Putamen (tissue), 1 donor: ENCODE data around the gene LRRC71.

Experiments used
- DNase-seq: peaks from one replicate; pipeline ENCODE4 v3.0.0-alpha.2; 2016; ENCODE audit warnings: low spot score

The LRRC71 gene

DNA sequence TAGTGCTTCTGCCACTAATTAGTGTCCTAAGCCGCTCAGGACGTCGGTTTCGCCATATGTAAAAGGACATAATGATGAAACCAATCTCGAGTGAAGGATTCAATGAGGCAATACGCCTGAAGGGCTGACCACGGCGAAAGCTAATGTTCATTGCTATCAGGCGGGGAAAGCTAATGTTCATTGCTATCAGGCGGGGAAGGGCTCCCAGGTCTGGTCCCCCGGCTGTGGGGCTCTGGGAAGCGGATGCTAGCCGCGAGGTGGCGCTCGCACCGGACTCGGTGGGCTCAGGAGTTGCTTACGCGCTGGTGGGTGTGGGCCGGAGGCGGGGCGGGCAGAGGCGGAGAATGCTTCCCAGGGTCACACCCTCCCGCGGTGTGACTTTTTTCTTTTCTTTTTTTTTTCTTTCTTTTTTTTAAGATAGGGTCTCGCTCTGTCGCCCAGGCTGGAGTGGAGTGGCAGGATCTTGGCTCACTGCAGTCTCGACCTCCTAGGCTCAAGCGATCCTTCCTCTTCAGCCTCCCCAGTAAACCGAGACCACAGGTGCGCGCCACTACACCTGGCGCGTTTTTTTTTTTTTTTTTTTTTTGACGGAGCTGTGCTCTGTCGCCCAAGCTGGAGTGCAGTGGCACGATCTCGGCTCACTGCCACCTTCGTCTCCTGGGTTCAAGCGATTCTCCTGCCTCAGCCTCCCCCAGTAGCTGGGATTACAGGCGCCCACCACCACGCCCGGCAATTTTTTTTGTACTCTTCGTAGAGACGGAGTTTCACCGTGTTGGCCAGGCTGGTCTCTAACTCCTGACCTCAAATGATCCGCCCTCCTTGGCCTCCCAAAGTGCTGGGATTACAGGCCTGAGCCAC, 28.0 kb upstream of the LRRC71 start:
- DNase-seq: peak; percentile 50

GRCh38 chr1:156893048-156893953, 27.1 kb upstream of the LRRC71 start, which contains the start of gene PEAR1:
Gene PEAR1 (plus strand): TSS chr1:156893718. CDS start chr1:156903927, 10,209 bp downstream.
- DNase-seq: no peak

DNA sequence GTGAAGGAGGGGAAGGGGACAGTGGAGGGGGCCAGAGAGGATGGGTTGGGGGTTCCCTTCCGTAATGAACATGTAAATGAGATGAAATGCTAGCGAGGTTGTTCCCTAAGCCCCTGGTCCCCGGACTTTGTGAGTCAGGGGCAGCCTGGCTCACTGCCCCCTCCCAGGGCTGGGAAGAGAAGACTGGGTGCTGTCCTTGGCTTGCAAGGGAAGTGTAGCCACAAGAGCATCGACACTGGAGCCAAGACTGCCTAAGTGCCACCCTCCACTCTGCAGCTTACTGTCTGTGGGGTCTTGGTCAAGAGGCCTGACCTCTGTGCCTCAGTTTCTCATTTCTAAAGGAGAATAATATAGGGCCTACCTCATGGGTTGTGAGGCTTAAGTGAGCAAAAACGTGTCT, 26.4 kb upstream of the LRRC71 start:
- no peak for DNase-seq

GRCh38 chr1:156894711-156895454, 25.5 kb upstream of the LRRC71 start:
- peak; percentile 5 for DNase-seq

GRCh38 chr1:156895455-156895812, 25.0 kb upstream of the LRRC71 start:
- DNase-seq: no peak

DNA sequence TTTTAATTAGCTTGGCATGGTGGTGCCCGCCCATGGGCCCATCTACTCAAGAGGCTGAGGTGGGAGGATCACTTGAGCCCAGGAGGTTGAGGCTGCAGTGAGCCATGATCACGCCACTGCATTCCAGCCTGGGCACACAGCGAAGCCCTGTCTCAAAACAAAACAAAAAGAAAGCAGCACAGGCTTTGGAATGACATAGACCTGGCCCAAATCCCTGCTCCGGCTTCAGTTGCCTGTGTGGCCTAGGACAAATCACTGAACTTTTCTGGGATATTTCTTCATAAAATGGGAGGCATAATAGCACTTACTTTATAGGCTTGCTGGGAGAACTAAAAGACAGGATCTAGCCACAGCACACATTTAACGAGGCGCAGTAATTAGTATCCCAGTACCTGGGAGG, 24.5 kb upstream of the LRRC71 start:
- DNase-seq: no peak

DNA sequence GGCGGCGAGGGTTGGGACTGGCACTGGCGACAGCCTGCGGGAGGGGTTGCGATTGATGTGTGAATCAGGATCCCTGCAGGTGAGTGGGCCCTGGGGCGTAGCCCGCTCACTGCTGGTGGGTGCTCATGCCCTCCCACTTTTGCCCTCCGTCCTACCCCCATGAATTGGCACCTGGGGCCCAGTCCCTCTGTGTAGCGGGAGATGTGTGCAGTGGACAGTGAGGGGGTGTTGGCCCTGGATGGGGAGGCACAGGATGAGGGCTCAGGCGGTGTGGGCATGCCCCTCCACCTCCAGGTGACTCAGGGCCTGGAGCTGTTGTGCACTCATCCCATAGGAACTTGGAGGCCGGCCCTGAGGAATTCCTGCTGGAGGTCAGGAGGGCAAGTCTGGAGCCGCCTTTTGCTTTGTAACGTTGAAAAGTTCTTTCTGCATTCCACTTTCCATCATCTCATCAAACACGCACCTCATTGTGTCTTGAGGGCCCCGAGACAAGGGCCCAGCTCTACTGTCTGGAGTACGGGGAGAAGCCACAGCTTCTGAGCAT, 23.9 kb upstream of the LRRC71 start:
- DNase-seq: no peak

- DNase-seq: no peak
Measured at GRCh38 chr1:156897078-156897825, 23.2 kb upstream of the LRRC71 start.

- DNase-seq: no peak
Measured at GRCh38 chr1:156898161-156898566, 22.3 kb upstream of the LRRC71 start.

- no peak for DNase-seq
Measured at GRCh38 chr1:156898971-156899664, 21.3 kb upstream of the LRRC71 start.

- DNase-seq: no peak
Measured at GRCh38 chr1:156899956-156900718, 20.3 kb upstream of the LRRC71 start.

GRCh38 chr1:156900896-156901589, 19.4 kb upstream of the LRRC71 start:
- no peak for DNase-seq

GRCh38 chr1:156901590-156901900, 18.9 kb upstream of the LRRC71 start:
- no peak for DNase-seq

DNA sequence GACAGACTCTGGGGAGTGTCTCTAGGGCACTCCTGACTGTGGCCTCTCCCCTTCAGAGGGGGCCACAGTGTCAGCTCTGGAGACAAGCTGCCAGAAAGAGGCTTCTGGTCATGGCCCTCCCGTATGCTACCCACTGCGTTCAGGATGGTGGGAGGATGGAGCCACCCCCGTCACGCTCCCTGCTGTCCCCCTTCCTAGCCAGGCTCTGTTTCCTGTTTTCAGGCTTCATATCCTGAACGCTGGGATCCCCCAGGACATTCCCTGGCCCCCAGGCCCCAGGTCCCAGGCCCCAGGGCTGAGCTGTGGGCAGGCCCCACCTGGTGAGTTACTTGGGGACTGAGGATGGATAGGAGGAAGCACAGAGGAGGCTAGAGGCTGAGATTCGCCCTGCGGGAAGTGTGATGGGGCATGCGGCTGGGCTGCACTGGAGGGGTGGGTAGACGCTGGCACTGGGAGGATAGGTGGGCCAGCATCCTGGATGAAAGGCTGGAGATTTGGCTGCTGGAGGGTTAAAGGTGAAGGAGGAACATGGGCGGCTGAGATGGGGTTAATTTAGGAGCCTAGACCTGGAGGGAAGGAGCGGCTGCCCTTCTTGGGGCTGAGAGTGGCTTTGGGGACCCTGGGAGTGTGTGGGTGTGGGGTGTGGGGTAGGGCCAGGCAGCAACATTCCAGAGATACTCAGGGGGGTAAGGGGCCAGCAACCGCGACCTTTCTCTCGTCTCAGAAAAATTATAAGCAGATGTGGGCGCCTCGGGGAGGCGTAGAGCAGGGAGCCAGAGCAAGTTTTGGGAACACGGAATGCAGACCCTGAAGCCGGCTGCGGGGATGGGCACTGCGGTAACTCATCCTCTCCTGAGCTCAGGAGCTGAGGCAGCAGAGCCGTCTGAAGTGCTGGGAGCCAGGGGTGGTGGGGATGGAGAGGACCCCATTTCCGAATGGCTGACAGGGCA, 18.2 kb upstream of the LRRC71 start:
- DNase-seq: no peak

DNA sequence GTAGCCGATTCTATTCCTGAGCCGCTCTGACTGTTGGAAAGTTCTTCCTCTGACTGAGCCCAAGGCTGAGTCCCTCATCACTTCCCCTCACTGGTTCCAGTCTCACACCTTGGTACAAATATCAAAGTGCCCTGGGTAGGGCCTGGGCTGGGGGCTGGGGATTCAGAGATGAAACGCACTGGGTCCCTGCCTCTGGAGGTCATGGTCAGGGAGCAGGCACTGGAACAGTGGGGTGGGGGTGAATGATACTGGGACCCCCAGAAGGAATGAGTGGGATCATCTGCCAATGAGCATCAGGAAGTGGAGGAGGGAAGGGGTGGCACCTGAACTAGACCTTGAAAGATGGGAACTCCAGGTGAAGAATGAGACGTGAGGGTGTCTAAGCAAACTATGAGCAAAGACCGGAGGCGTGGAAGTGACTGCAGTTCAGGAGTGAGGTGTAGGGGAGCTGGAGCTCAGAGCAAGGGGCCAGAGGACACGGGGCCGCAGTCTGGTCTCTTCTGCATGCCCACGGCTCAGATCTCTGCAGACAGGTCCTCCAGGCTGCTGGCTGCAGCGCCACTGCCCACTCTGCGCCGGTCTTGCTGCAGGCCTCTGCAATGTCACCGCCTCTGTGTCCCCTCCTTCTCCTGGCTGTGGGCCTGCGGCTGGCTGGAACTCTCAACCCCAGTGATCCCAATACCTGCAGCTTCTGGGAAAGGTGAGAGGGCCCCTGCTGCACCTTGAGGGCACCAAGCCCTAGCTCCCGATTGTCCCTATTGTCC, 16.9 kb upstream of the LRRC71 start:
- DNase-seq: no peak

DNA sequence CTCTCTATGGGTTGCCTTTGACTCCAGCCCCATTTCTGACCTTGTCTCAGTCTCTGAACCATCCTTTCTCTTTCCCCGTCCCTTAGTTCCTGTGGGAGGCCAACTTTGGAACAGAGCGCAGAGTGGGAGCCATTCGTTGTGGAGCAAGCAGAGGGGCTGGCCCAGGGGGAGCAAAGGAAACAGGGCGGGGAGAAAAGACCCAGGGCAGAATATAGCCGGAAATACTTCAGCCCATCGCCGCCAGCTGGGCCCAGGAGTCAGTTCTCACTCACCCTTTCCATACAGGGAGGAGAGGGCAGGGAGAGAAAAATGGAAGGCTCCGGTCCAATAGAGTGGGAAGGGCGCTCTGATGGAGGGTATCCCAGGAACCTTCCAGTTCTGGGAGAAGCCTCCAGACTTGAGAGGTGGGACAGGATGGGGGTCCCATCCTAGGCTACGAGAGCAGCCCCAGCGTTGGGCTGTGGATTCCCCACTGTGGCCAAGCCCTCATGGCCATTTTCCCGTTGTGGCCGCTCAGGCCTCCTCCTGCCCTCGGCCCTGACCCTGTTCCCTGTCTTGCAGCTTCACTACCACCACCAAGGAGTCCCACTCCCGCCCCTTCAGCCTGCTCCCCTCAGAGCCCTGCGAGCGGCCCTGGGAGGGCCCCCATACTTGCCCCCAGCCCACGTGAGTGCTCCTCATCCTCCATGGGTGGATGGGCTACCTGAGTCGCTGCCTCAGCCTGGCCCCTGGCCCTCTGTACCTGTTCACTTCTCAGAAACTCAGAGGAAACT, 16.1 kb upstream of the LRRC71 start:
- DNase-seq: no peak

GRCh38 chr1:156905176-156905575, 15.3 kb upstream of the LRRC71 start:
- DNase-seq: no peak
